Measurements from ENCODE around the gene SDHA. TPM values are rescaled to one million over a fixed set of nuclear protein-coding genes. Genes with fewer than 3 reads are reported as not detected.

The SDHA gene
- total and polyA plus RNA-seq, 7 experiments from 2014 or later = 120 to 205 (median 160) TPM

DNA sequence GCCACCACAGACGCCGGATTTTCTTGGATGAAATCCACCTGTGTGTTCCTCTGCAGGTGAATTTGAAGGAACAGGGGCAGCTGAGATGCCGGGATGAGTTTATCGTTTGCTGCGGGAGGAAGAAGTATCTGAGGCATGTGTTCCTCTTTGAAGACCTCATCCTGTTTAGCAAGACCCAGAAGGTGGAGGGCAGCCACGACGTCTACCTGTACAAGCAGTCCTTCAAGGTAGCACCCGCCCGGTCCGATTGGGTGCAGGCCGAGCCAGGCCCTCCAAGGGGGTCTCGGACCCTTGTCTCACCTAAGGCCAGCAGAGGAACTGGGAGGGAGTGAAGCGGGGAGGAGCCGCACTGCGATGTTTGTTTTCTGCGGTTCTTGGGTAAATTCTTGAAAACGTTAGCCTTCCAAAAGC is 45.3 kb upstream of the SDHA start:
- ChIA-PET POLR2A (no interaction called here), CTCF (no interaction called here)
- DNase-seq = no peak

GRCh38 chr5:173392-174290 is 44.5 kb upstream of the SDHA start:
- POLR2A ChIA-PET = no interaction called here
- peaks cover 0 to 5% (median 0%) of the 10 kb centered on the region in 5 donors for H3K27me3 Mint-ChIP-seq
- H3K9me3 Mint-ChIP-seq = no peaks in the 10 kb centered on the region

More for the DNA sequence above, 45.3 kb upstream of the SDHA start:
- Mint-ChIP-seq H3K4me1 (peaks cover 0 to 1% (median 0%) of the 10 kb centered on the region in 7 donors), H3K9me3 (no peaks in the 10 kb centered on the region), H3K36me3 (peaks cover 0 to 4% (median 0%) of the 10 kb centered on the region in 5 donors), H3K4me3 (no peak overlapping the region), H3K27ac (no peak overlapping the region), H3K27me3 (peaks cover 0 to 5% (median 0%) of the 10 kb centered on the region in 5 donors)
- Histone ChIP-seq H3K27ac (ENCODE audit: low read depth, low read length) (no peak overlapping the region), H3K27me3 (ENCODE audit: control insufficient read depth in 2 of 2, insufficient read depth in 2 of 2, low read length in 2 of 2) (no peaks in the 10 kb centered on the region), H3K9me3 (ENCODE audit: control insufficient read depth in 2 of 3, low read length in 3 of 3) (no peaks in the 10 kb centered on the region), H3K36me3 (ENCODE audit: control insufficient read depth in 2 of 3, insufficient read depth in 3 of 3, low read length in 3 of 3) (no peaks in the 10 kb centered on the region), H3K4me1 (ENCODE audit: control insufficient read depth in 2 of 2, insufficient read depth in 2 of 2, low read length in 2 of 2) (no peaks in the 10 kb centered on the region), H3K4me3 (ENCODE audit: low read length) (no peak overlapping the region)
- intact Hi-C loops (cut with micrococcal nuclease) = no loop called here
- no peak for ATAC-seq

GRCh38 chr5:174291-174600 is 43.9 kb upstream of the SDHA start:
- intact Hi-C loops (cut with micrococcal nuclease) = no loop called here
- no peak overlapping the region for H3K27ac ChIP-seq (ENCODE audit: low read depth, low read length)
- Mint-ChIP-seq H3K4me1 (peaks cover 0 to 1% (median 0%) of the 10 kb centered on the region in 7 donors), H3K27me3 (peaks cover 0 to 7% (median 0%) of the 10 kb centered on the region in 5 donors), H3K27ac (no peak overlapping the region), H3K36me3 (peaks cover 0 to 4% (median 0%) of the 10 kb centered on the region in 5 donors), H3K4me3 (no peak overlapping the region), H3K9me3 (no peaks in the 10 kb centered on the region)
- H3K4me3 ChIP-seq (ENCODE audit: low read length) = no peak overlapping the region
- POLR2A ChIA-PET = no interaction called here
- CTCF ChIA-PET = no interaction called here
- DNase-seq (no peak), ATAC-seq (no peak)
- no peaks in the 10 kb centered on the region for H3K4me1 ChIP-seq (ENCODE audit: control insufficient read depth in 2 of 2, insufficient read depth in 2 of 2, low read length in 2 of 2)
- no peaks in the 10 kb centered on the region for H3K36me3 ChIP-seq (ENCODE audit: control insufficient read depth in 2 of 3, insufficient read depth in 3 of 3, low read length in 3 of 3)
- no peaks in the 10 kb centered on the region for H3K27me3 ChIP-seq (ENCODE audit: control insufficient read depth in 2 of 2, insufficient read depth in 2 of 2, low read length in 2 of 2)
- H3K9me3 ChIP-seq (ENCODE audit: control insufficient read depth in 2 of 3, low read length in 3 of 3) = no peaks in the 10 kb centered on the region

More at GRCh38 chr5:173392-174290, 44.5 kb upstream of the SDHA start:
- no peaks in the 10 kb centered on the region for H3K4me1 ChIP-seq (ENCODE audit: control insufficient read depth in 2 of 2, insufficient read depth in 2 of 2, low read length in 2 of 2)
- Mint-ChIP-seq H3K27ac (no peak overlapping the region), H3K4me1 (peaks cover 0 to 1% (median 0%) of the 10 kb centered on the region in 7 donors), H3K4me3 (no peak overlapping the region), H3K36me3 (peaks cover 0 to 4% (median 0%) of the 10 kb centered on the region in 5 donors)
- no peaks in the 10 kb centered on the region for H3K27me3 ChIP-seq (ENCODE audit: control insufficient read depth in 2 of 2, insufficient read depth in 2 of 2, low read length in 2 of 2)
- intact Hi-C loops (cut with micrococcal nuclease) = no loop called here
- ATAC-seq (no peak), DNase-seq (no peak)
- no peaks in the 10 kb centered on the region for H3K9me3 ChIP-seq (ENCODE audit: control insufficient read depth in 2 of 3, low read length in 3 of 3)
- no peaks in the 10 kb centered on the region for H3K36me3 ChIP-seq (ENCODE audit: control insufficient read depth in 2 of 3, insufficient read depth in 3 of 3, low read length in 3 of 3)
- CTCF ChIA-PET = no interaction called here
- H3K27ac ChIP-seq (ENCODE audit: low read depth, low read length) = no peak overlapping the region
- H3K4me3 ChIP-seq (ENCODE audit: low read length) = no peak overlapping the region

DNA sequence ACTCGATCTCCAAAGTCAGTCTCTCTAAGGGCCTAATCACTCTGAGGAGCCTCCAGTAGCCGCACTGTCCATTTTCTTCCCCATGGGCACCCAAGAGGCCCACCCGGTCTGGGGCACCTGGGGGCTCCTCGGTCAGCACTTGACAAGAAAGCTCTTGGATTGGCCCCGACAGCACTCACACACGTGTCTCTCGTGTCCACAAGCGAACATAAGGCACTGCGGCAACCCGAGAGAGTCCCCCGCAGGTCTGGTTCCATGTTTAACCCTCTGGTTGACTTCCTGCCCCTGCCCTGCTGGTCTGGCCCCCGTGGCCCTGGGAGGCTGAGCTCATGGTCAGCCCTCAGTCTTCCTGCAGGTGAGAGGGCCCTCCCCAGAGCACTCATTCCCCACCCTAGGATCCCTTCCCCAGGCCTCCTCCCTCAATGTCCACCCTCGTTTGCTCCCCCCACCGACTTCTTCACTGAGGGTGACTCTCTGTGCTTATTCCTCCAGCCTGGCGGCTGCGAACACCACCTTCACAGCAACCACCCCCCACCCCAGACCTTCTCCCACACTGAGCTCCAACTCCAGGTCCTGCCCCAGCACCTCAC is 43.1 kb upstream of the SDHA start:
- H3K4me3 ChIP-seq (ENCODE audit: low read length) = no peak overlapping the region
- ChIA-PET POLR2A (no interaction called here), CTCF (no interaction called here)
- no peaks in the 10 kb centered on the region for H3K27me3 ChIP-seq (ENCODE audit: control insufficient read depth in 2 of 2, insufficient read depth in 2 of 2, low read length in 2 of 2)
- peaks cover 0 to 1% (median 0%) of the 10 kb centered on the region in 7 donors for H3K4me1 Mint-ChIP-seq
- DNase-seq (no peak), ATAC-seq (no peak)
- no peaks in the 10 kb centered on the region for H3K9me3 Mint-ChIP-seq
- no peak overlapping the region for H3K27ac ChIP-seq (ENCODE audit: low read depth, low read length)
- H3K36me3 Mint-ChIP-seq = peaks cover 0 to 4% (median 0%) of the 10 kb centered on the region in 5 donors
- no peaks in the 10 kb centered on the region for H3K4me1 ChIP-seq (ENCODE audit: control insufficient read depth in 2 of 2, insufficient read depth in 2 of 2, low read length in 2 of 2)
- no peaks in the 10 kb centered on the region for H3K36me3 ChIP-seq (ENCODE audit: control insufficient read depth in 2 of 3, insufficient read depth in 3 of 3, low read length in 3 of 3)
- peaks cover 0 to 7% (median 0%) of the 10 kb centered on the region in 5 donors for H3K27me3 Mint-ChIP-seq
- no peak overlapping the region for H3K4me3 Mint-ChIP-seq
- no peaks in the 10 kb centered on the region for H3K9me3 ChIP-seq (ENCODE audit: control insufficient read depth in 2 of 3, low read length in 3 of 3)
- intact Hi-C loops (cut with micrococcal nuclease) = no loop called here
- H3K27ac Mint-ChIP-seq = no peak overlapping the region

- Mint-ChIP-seq H3K4me3 (no peak overlapping the region), H3K27me3 (peaks cover 0 to 10% (median 0%) of the 10 kb centered on the region in 5 donors), H3K36me3 (peaks cover 0 to 4% (median 0%) of the 10 kb centered on the region in 5 donors), H3K4me1 (peaks cover 0 to 1% (median 0%) of the 10 kb centered on the region in 7 donors), H3K27ac (no peak overlapping the region), H3K9me3 (no peaks in the 10 kb centered on the region)
- ChIA-PET CTCF (no interaction called here), POLR2A (no interaction called here)
- Histone ChIP-seq H3K9me3 (ENCODE audit: control insufficient read depth in 2 of 3, low read length in 3 of 3) (no peaks in the 10 kb centered on the region), H3K4me1 (ENCODE audit: control insufficient read depth in 2 of 2, insufficient read depth in 2 of 2, low read length in 2 of 2) (no peaks in the 10 kb centered on the region), H3K36me3 (ENCODE audit: control insufficient read depth in 2 of 3, insufficient read depth in 3 of 3, low read length in 3 of 3) (no peaks in the 10 kb centered on the region), H3K27me3 (ENCODE audit: control insufficient read depth in 2 of 2, insufficient read depth in 2 of 2, low read length in 2 of 2) (no peaks in the 10 kb centered on the region), H3K27ac (ENCODE audit: low read depth, low read length) (no peak overlapping the region), H3K4me3 (ENCODE audit: low read length) (no peak overlapping the region)
- intact Hi-C loops (cut with micrococcal nuclease) = no loop called here
- DNase-seq = no peak
- no peak for ATAC-seq
Observed at GRCh38 chr5:176296-176823, 41.8 kb upstream of the SDHA start.

DNA sequence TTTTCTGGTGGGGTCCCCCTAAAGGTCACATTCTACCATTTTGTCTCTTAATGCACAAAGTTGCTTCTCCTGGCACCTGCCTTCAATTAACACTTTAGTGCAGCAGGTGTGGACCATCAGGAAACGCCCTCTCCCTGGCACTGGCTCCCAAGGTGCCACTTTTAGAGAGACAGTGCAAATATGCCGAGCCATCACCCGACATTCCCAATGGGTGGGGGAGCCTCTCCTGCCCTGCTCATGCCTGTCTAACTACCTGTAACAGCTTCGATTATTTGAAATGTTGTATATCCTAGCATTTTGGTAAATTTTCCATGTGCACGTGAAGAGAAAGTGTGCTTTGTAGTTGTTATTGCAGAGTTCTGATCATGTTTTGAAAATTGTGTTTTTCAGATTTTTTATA is 40.0 kb upstream of the SDHA start:
- peaks cover 0 to 14% (median 0%) of the 10 kb centered on the region in 5 donors for H3K27me3 Mint-ChIP-seq

More for the DNA sequence above, 40.0 kb upstream of the SDHA start:
- ATAC-seq (no peak), DNase-seq (no peak)
- H3K27ac Mint-ChIP-seq = no peak overlapping the region
- intact Hi-C loops (cut with micrococcal nuclease) = no loop called here
- peaks cover 0 to 1% (median 0%) of the 10 kb centered on the region in 7 donors for H3K4me1 Mint-ChIP-seq
- no peaks in the 10 kb centered on the region for H3K36me3 ChIP-seq (ENCODE audit: control insufficient read depth in 2 of 3, insufficient read depth in 3 of 3, low read length in 3 of 3)
- H3K4me3 ChIP-seq (ENCODE audit: low read length) = no peak overlapping the region
- H3K4me3 Mint-ChIP-seq = no peak overlapping the region
- H3K9me3 Mint-ChIP-seq = no peaks in the 10 kb centered on the region
- H3K36me3 Mint-ChIP-seq = no peaks in the 10 kb centered on the region
- POLR2A ChIA-PET = no interaction called here
- no peaks in the 10 kb centered on the region for H3K4me1 ChIP-seq (ENCODE audit: control insufficient read depth in 2 of 2, insufficient read depth in 2 of 2, low read length in 2 of 2)
- H3K27me3 ChIP-seq (ENCODE audit: control insufficient read depth in 2 of 2, insufficient read depth in 2 of 2, low read length in 2 of 2) = no peaks in the 10 kb centered on the region
- no peak overlapping the region for H3K27ac ChIP-seq (ENCODE audit: low read depth, low read length)
- CTCF ChIA-PET = no interaction called here
- H3K9me3 ChIP-seq (ENCODE audit: control insufficient read depth in 2 of 3, low read length in 3 of 3) = no peaks in the 10 kb centered on the region
